Erythroblast (primary cell): ENCODE measurements around the gene FAM20B.

ENCODE experiments used
- GATA1 ChIP-seq: IDR thresholded peaks from 2 replicates; pipeline ENCODE4 v1.6.1; 2011; ENCODE audit warnings: low read depth, mild to moderate bottlenecking, control low read depth, low read length, moderate library complexity
- POLR2A ChIP-seq: IDR thresholded peaks from 2 replicates; pipeline ENCODE4 v1.6.1; 2011; ENCODE audit warnings: mild to moderate bottlenecking, low read length

- TF ChIP-seq POLR2A (no peak), GATA1 (no peak)
Measured at GRCh38 chr1:179014123-179014522, 11.6 kb upstream of the FAM20B start.
